NCI-H510A (cell line): Measurements from ENCODE around the gene STAM.

Experiments used
- DNase-seq: peaks from one replicate; lab custom pipeline; 2025; lab: John Stamatoyannopoulos, UW

The STAM gene

DNA sequence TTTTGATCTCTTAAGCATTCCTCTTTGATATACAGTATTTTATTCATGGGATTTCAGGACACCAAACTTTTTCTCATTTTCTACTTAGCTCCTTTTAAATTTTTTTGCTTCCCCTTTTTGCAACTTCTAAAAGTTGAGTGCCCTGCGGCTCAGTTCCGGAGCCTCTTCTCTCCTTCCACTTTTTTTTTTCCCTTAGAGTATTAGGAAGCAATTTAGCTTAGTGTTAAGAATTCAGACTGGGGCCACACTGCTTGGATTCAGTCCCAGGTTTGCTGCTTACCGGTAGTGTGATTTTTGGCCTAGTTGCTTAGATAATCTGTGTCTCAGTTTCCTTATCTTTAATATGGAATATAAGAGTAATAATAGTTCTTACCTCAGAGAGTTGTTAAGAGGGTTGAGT, 3.4 kb downstream of the STAM start:
- no peak for DNase-seq

DNA sequence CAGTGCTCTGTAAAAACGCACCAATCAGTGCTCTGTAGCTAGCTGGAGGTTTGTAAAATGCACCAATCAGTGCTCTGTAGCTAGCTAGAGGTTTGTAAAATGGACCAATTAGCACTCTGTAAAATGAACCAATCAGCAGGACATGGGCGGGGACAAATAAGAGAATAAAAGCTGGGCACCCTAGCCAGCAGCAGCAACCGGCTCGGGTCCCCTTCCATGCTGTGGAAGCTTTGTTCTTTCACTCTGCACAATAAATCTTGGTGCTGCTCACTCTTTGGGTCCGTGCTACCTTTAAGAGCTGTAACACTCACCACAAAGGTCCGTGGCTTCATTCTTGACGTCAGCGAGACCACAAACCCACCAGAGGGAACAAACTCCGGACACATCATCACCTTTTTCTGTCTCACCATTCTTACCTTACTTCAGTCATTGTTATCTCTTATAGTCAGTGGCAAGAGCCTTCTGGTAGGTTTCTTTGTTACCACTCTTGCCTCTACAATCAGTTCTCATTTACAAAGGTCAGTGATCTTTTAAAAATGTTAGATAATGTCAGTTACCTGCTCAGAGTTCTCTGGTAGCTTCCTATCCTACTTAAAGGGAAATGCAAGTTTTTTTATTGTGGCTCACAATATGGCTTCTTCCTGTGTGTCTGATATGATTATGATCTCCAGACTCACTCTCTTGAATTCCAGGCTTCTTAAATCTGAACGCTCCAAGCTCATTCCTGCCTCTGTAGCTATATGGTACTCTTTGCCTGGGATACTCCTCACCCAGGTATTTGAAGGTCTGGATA, 4.5 kb downstream of the STAM start:
- DNase-seq = no peak

GRCh38 chr10:17649052-17649451, 5.1 kb downstream of the STAM start:
- DNase-seq = no peak

- no peak for DNase-seq
Measured at GRCh38 chr10:17649836-17650235, 5.9 kb downstream of the STAM start.

- no peak for DNase-seq
Measured at GRCh38 chr10:17650416-17650815, 6.5 kb downstream of the STAM start.

DNA sequence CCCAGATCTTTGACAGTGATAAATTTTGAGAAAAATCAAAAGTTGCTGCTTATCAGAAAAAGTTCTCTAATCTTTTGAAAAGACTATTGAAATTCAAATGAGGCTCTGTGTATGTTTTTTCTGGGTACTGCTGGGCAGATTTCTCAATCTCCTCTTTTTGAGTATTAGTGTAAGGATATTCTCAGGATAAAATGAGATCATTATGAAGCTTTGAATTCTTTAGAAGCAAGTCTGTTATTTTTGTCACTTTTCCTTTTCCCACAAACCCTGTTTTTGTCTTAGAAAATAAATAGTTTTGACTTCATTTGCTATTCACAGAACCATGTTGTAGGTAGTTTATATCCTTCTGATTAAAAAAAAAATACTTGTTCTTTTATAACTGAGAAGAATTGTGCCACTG, 7.9 kb downstream of the STAM start:
- DNase-seq = no peak

DNA sequence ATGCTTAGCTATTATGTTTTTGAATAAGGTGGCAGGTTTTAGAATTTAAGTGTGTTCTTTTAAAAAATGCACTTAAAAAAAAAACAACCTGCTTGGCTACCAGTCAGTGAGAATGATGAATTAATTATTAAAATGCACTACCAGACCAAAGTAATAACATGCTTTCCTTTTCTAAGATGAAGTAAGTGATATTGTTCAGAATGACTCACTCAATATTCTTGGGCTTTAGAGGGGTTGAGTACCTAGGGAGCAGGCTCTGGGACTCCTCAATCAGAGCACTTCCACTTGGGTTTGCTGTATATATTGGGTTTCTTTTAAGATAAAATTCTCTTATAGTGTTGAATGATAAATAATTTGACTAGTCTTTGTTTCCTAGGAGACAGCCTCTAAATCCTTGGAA, 8.6 kb downstream of the STAM start:
- DNase-seq = no peak

DNA sequence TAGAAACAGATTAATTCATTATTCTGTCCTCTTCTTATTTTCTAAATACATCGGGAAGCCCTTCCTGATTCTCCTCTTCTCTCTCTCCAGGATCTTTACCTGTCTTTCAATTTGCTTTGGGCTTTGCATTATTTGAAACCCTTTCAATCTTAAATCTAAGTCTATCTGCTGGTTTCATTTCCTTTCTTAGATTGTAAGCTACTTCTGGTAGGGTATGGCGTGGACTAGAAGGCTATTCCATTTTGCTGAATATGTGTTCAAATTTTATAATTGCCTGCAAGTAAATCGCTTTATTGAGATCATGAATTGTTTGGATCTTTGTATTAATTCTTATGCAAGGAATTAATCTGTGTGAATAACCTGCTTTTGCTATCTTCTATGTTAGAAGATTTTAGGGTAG, 11.1 kb downstream of the STAM start:
- no peak for DNase-seq

DNA sequence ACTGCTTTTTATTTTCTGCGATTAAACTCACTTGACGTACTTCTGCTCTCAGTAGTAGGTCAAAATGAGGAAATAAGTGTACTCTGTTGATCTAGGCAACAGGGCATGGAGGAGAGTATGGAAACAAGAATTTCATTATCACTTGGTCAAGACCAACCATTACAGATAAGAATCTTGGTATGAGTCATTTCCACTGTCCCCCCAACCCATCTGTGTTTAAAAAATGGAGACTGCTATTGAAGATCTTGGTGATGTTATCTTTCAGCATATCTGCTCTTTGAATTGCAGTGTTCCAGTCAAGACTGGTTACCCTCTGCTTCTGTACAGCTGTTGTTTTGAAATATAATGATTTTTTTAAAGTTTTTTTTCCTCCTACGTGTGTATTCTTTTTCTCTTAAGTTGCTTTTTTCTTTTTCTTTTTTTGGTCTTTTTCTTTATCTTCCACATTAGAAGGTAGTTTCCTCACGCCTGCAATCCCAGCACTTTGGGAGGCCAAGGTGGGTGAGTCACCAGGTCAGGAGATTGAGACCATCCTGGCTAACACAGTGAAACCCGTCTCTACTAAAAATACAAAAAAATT, 11.7 kb downstream of the STAM start:
- DNase-seq = no peak

GRCh38 chr10:17657103-17657500, 13.2 kb downstream of the STAM start:
- DNase-seq = no peak

- no peak for DNase-seq
Measured at GRCh38 chr10:17659365-17659764, 15.4 kb downstream of the STAM start.

- no peak for DNase-seq
Measured at GRCh38 chr10:17660921-17661320, 17.0 kb downstream of the STAM start.

DNA sequence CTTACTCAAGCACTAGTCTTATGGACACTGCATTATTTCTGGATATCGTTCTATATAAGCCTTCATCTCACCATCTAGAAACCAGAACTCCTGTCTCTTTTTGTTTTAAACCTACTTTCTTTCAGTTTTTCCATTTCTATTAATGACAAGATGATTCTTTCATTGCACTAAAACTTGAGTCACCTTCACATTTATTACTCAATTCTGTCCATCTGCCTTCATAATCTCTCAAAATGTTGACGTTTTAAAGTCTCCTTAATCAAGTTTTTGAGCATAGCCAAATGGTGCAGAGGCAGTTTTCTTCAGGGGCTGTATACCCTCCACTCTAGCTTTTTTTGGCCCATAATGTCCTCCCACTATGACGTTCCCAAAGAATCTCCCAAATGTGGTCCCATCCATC, 17.6 kb downstream of the STAM start:
- DNase-seq = no peak

- no peak for DNase-seq
Measured at GRCh38 chr10:17662193-17663138, 18.5 kb downstream of the STAM start.

GRCh38 chr10:17663450-17663849, 19.5 kb downstream of the STAM start:
- DNase-seq = no peak

GRCh38 chr10:17665747-17666146, 21.8 kb downstream of the STAM start:
- no peak for DNase-seq

DNA sequence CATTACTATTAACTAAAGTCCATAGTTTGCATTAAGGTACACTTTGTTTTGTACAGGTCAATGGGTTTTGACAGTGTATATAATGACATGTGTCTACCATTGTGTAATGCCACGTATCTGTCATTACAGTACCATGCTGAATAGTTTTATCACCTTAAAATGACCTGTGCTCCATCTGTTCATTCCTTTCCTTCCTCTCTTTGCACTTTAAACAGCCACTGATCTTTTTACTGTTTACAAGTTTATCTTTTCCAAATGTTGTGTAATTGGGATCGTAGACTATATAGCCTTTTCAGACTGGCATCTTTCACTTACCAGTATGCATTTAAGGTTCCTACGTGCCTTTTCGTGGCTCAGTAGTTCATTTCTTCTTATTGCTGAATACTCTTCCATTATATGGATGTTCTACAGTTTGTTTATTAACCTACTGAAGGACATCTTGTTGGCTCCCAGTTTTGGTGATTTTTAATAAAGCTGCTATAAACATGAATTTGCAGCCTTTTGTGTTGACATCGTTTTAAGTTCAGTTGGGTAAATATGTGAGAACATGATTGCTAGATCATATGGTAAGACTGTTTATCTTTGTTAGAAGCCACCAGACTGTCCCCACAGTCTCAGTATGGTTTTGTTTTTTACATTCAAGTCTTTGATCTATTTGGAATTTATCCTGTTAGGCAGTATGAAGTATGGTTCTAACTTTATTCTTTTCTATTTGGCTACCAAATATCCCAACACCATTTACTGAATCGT, 24.7 kb downstream of the STAM start:
- no peak for DNase-seq

DNA sequence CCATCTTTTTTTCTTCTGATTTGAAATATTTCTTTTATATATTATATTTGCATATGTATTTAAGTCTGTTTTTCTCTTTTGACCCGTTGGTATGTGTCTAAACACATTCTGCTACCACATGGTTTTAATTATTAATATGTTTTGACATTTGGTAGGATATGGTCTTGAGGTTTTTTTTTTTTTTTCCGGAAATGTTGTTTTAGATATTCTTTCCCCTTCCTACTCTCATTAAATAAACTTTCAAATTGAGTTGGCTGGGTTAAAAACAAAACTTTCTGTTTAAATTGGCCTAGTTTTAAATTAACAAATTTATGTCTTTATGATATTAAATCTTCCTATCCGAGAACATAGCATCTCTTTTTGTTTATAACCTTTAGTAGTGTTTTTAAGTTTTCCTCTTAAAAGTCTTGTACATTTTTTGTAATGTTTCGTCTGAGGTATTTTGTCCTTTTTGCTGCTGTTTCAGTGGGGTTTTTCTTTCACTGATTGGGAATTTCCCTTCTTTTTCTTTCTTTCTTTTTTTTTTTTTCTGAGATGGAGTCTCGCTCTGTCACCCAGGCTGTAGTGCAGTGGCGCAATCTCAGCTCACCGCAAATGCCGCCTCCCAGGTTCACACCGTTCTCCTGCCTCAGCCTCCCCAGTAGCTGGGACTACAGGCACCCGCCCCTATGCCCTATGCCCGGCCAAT, 25.4 kb downstream of the STAM start:
- DNase-seq = no peak

DNA sequence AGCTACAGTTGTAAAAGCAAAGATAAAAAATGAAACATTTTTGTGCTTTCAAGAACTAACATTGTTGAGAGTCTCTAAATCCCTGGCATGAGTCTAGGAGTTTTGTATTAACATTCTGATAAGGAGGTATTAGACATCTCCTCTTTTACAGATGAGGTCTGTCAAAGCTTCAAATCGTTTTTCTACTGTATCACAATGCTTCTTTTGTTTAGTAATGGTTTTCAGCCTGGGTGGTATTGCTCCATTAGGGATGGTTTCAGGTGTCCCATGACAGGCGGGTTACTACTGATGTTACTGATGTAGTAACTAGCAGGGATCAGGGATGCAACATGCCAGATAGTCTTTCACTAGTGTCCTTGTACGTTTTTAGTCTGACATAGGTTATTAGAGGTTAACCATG, 27.4 kb downstream of the STAM start:
- DNase-seq = no peak

GRCh38 chr10:17673471-17674061, 29.6 kb downstream of the STAM start:
- no peak for DNase-seq

GRCh38 chr10:17674566-17674965, 30.6 kb downstream of the STAM start:
- DNase-seq = no peak
